ENCODE results near the gene BPIFB6. TPM values are rescaled to one million over a fixed set of nuclear protein-coding genes. Genes with fewer than 3 reads are reported as not detected.

BPIFB6 gene
- total and polyA plus RNA-seq, 3 experiments from 2014 or later: not detected

- H3K36me3 ChIP-seq (ENCODE audit: insufficient read depth, low read length): no peaks in the 10 kb centered on the region
- H3K4me3 ChIP-seq (ENCODE audit: low read length): no peak overlapping the region
- Mint-ChIP-seq H3K36me3 (no peaks in the 10 kb centered on the region), H3K4me3 (no peak overlapping the region), H3K27ac (peak overlapping the region in 2 of 8 donors; percentile 49 to 84), H3K4me1 (peaks cover 0 to 8% (median 3%) of the 10 kb centered on the region in 3 donors), H3K9me3 (no peaks in the 10 kb centered on the region), H3K27me3 (peaks cover 0 to 1% of the 10 kb centered on the region in 2 donors)
- H3K27me3 ChIP-seq (ENCODE audit: insufficient read depth, low read length, poor library complexity, severe bottlenecking): no peaks in the 10 kb centered on the region
- no peak for DNase-seq
- H3K27ac ChIP-seq (ENCODE audit: low read depth, low read length): no peak overlapping the region
- H3K4me1 ChIP-seq (ENCODE audit: insufficient read depth, low read length): no peaks in the 10 kb centered on the region
- H3K9me3 ChIP-seq (ENCODE audit: low read length): no peaks in the 10 kb centered on the region
- POLR2A ChIA-PET: no interaction called here
- CTCF ChIA-PET: no interaction called here
Measured at GRCh38 chr20:33064572-33065287, 33.3 kb downstream of the BPIFB6 start.

DNA sequence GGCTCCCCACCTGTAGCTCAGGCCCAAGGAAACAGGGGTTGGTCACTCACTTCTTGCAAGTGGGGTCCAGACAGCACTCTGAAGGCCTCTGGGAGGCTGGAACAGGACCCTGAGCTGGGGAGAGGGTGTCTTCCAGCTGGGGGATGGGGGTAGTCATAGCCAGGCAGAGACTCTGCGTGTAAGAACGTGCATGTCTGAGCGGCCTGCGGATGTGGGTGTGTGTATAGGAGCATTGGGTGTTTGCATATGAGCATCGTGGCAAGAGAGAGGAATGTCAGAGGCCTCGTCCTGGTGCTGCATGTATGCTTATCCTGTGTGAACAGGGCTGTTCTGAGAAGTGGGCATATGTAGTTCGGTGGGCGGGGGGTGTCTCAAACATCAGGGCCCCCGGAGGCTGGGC, 34.3 kb downstream of the BPIFB6 start:
- no peaks in the 10 kb centered on the region for H3K36me3 ChIP-seq (ENCODE audit: insufficient read depth, low read length)
- no peaks in the 10 kb centered on the region for H3K9me3 Mint-ChIP-seq
- no peak overlapping the region for H3K4me3 Mint-ChIP-seq
- H3K4me1 ChIP-seq (ENCODE audit: insufficient read depth, low read length): no peaks in the 10 kb centered on the region
- peak overlapping the region in 1 of 8 donors; percentile 40 for H3K27ac Mint-ChIP-seq
- ChIA-PET CTCF (no interaction called here), POLR2A (no interaction called here)
- no peak for DNase-seq
- no peaks in the 10 kb centered on the region for H3K36me3 Mint-ChIP-seq
- H3K4me1 Mint-ChIP-seq: peaks cover 0 to 8% (median 3%) of the 10 kb centered on the region in 3 donors
- no peak overlapping the region for H3K4me3 ChIP-seq (ENCODE audit: low read length)
- H3K27me3 Mint-ChIP-seq: no peaks in the 10 kb centered on the region
- no peaks in the 10 kb centered on the region for H3K9me3 ChIP-seq (ENCODE audit: low read length)
- H3K27me3 ChIP-seq (ENCODE audit: insufficient read depth, low read length, poor library complexity, severe bottlenecking): no peaks in the 10 kb centered on the region
- no peak overlapping the region for H3K27ac ChIP-seq (ENCODE audit: low read depth, low read length)

DNA sequence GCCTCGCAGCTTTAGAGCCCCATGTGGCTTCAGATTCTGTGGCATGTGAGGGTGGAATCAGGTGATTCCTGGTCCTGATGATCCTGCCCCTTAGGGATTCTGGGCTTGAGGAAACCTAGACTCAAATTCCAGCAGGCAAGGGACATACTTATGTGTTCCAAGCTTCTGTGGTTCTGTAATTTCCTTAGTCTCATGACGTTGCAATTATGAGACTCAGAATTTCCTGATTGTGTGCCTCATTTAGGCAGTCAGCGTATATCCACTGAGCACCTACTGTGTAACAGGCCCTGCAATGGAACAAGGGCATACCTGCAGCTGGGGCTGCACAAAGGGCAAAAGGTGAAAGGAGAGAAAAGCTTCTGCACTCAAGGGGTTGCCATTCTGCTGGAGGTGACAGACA, 36.4 kb downstream of the BPIFB6 start:
- Histone ChIP-seq H3K4me1 (ENCODE audit: insufficient read depth, low read length) (no peaks in the 10 kb centered on the region), H3K9me3 (ENCODE audit: low read length) (no peaks in the 10 kb centered on the region), H3K27ac (ENCODE audit: low read depth, low read length) (no peak overlapping the region), H3K27me3 (ENCODE audit: insufficient read depth, low read length, poor library complexity, severe bottlenecking) (no peaks in the 10 kb centered on the region), H3K36me3 (ENCODE audit: insufficient read depth, low read length) (no peaks in the 10 kb centered on the region), H3K4me3 (ENCODE audit: low read length) (no peak overlapping the region)
- ChIA-PET POLR2A (no interaction called here), CTCF (no interaction called here)
- Mint-ChIP-seq H3K36me3 (no peaks in the 10 kb centered on the region), H3K27ac (peak overlapping the region in 2 of 8 donors; percentile 58 to 87), H3K9me3 (no peaks in the 10 kb centered on the region), H3K4me1 (peaks cover 0 to 8% (median 3%) of the 10 kb centered on the region in 3 donors), H3K27me3 (peaks cover 0 to 3% of the 10 kb centered on the region in 2 donors), H3K4me3 (no peak overlapping the region)
- no peak for DNase-seq

DNA sequence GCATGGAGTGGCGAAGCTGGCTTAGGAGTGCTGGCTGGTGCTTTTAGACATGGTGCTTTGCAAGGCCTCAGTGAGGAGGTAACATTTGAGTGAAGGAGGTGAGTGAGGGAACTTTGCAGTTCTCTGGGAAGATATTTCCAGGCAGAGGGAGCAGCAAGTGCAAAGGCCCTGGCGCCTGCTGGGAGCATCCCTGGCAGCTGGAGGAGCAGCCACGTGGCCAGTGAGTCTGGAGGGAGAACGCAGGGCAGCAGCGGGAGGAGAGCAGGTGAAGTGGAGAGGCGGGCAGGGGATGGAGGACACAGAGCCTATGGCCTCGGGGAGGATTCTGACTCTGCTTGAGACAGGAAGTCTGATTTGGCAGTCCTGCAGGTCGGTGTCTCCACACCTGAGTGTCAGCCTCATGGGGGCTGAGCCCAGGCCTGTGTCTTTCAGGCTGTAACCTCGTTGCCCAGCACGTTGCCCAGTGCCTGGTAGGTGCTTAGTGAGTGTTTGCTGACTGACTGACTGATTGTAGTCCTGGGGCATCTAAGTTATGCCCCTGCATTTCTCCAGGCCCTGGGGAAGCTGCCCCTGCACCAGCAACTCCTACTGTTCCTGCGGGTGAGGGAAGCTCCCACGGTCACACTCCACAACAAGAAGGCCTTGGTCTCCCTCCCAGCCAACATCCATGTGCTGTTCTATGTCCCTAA, 36.9 kb downstream of the BPIFB6 start:
- Histone ChIP-seq H3K4me3 (ENCODE audit: low read length) (no peak overlapping the region), H3K4me1 (ENCODE audit: insufficient read depth, low read length) (no peaks in the 10 kb centered on the region), H3K36me3 (ENCODE audit: insufficient read depth, low read length) (no peaks in the 10 kb centered on the region), H3K27ac (ENCODE audit: low read depth, low read length) (no peak overlapping the region), H3K27me3 (ENCODE audit: insufficient read depth, low read length, poor library complexity, severe bottlenecking) (no peaks in the 10 kb centered on the region), H3K9me3 (ENCODE audit: low read length) (no peaks in the 10 kb centered on the region)
- no peak for DNase-seq
- ChIA-PET POLR2A (no interaction called here), CTCF (no interaction called here)
- H3K27me3 Mint-ChIP-seq: peaks cover 0 to 3% of the 10 kb centered on the region in 2 donors
- no peaks in the 10 kb centered on the region for H3K9me3 Mint-ChIP-seq
- no peak overlapping the region for H3K4me3 Mint-ChIP-seq
- no peaks in the 10 kb centered on the region for H3K36me3 Mint-ChIP-seq
- peaks cover 0 to 8% (median 3%) of the 10 kb centered on the region in 3 donors for H3K4me1 Mint-ChIP-seq
- H3K27ac Mint-ChIP-seq: peak overlapping the region in 3 of 8 donors; percentile 52 to 87 (median 58)

DNA sequence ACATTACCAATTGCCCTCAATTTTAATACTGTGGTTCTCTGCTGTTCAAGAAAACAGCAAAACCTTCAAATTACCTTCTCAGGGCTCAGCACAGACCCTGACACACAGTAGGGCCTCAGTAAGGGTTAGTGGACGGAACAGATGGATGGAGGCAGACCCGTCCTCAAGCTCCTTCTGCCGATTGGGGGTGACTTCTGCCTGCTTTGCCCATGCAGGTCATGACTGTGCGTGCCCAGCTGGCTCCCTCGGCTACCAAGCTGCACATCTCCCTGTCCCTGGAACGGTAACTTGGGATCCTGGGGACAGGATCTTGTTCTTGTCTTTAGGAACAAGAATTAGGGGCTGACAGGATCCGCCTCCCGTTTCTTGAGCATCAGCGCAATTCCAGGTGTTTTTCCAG, 38.2 kb downstream of the BPIFB6 start:
- Mint-ChIP-seq H3K4me3 (no peak overlapping the region), H3K4me1 (peaks cover 0 to 12% (median 3%) of the 10 kb centered on the region in 3 donors)
- CTCF ChIA-PET: interaction anchor here (0.6 kb wide), 1 partner anchor 19 kb away, joined by 3 read pairs; no protein-coding TSS in a partner anchor

GRCh38 chr20:33070111-33071053, 38.9 kb downstream of the BPIFB6 start:
- Mint-ChIP-seq H3K27ac (peak overlapping the region in 1 of 8 donors; percentile 9), H3K36me3 (no peaks in the 10 kb centered on the region), H3K4me1 (peaks cover 0 to 12% (median 2%) of the 10 kb centered on the region in 3 donors), H3K9me3 (no peaks in the 10 kb centered on the region), H3K27me3 (peaks cover 0 to 4% of the 10 kb centered on the region in 2 donors), H3K4me3 (no peak overlapping the region)
- DNase-seq: no peak
- no peak overlapping the region for H3K27ac ChIP-seq (ENCODE audit: low read depth, low read length)
- H3K4me1 ChIP-seq (ENCODE audit: insufficient read depth, low read length): no peaks in the 10 kb centered on the region
- H3K27me3 ChIP-seq (ENCODE audit: insufficient read depth, low read length, poor library complexity, severe bottlenecking): no peaks in the 10 kb centered on the region
- POLR2A ChIA-PET: no interaction called here
- H3K4me3 ChIP-seq (ENCODE audit: low read length): no peak overlapping the region
- H3K9me3 ChIP-seq (ENCODE audit: low read length): no peaks in the 10 kb centered on the region
- H3K36me3 ChIP-seq (ENCODE audit: insufficient read depth, low read length): no peaks in the 10 kb centered on the region
- CTCF ChIA-PET: interaction anchor here (0.6 kb wide), 1 partner anchor 18 kb away, joined by 3 read pairs; no protein-coding TSS in a partner anchor

More for the DNA sequence above, 38.2 kb downstream of the BPIFB6 start:
- Histone ChIP-seq H3K4me1 (ENCODE audit: insufficient read depth, low read length) (no peaks in the 10 kb centered on the region), H3K4me3 (ENCODE audit: low read length) (no peak overlapping the region), H3K27ac (ENCODE audit: low read depth, low read length) (no peak overlapping the region), H3K27me3 (ENCODE audit: insufficient read depth, low read length, poor library complexity, severe bottlenecking) (no peaks in the 10 kb centered on the region), H3K9me3 (ENCODE audit: low read length) (no peaks in the 10 kb centered on the region), H3K36me3 (ENCODE audit: insufficient read depth, low read length) (no peaks in the 10 kb centered on the region)
- Mint-ChIP-seq H3K36me3 (no peaks in the 10 kb centered on the region), H3K9me3 (no peaks in the 10 kb centered on the region), H3K27ac (peak overlapping the region in 1 of 8 donors; percentile 33), H3K27me3 (peaks cover 0 to 4% of the 10 kb centered on the region in 2 donors)
- POLR2A ChIA-PET: no interaction called here
- no peak for DNase-seq

GRCh38 chr20:33071198-33071597, 39.8 kb downstream of the BPIFB6 start:
- no peak overlapping the region for H3K27ac ChIP-seq (ENCODE audit: low read depth, low read length)
- Mint-ChIP-seq H3K27ac (peak overlapping the region in 1 of 8 donors; percentile 40), H3K36me3 (no peaks in the 10 kb centered on the region), H3K4me1 (peaks cover 0 to 12% (median 2%) of the 10 kb centered on the region in 3 donors), H3K27me3 (peaks cover 0 to 4% of the 10 kb centered on the region in 2 donors), H3K4me3 (no peak overlapping the region), H3K9me3 (no peaks in the 10 kb centered on the region)
- CTCF ChIA-PET: no interaction called here
- DNase-seq: no peak
- POLR2A ChIA-PET: no interaction called here
- H3K4me1 ChIP-seq (ENCODE audit: insufficient read depth, low read length): no peaks in the 10 kb centered on the region
- H3K27me3 ChIP-seq (ENCODE audit: insufficient read depth, low read length, poor library complexity, severe bottlenecking): no peaks in the 10 kb centered on the region
- H3K4me3 ChIP-seq (ENCODE audit: low read length): no peak overlapping the region
- no peaks in the 10 kb centered on the region for H3K36me3 ChIP-seq (ENCODE audit: insufficient read depth, low read length)
- H3K9me3 ChIP-seq (ENCODE audit: low read length): no peaks in the 10 kb centered on the region
